Hepatocyte (in vitro differentiated cells): ENCODE measurements around the gene CCL4. TPM values are rescaled to one million over a fixed set of nuclear protein-coding genes. Genes with fewer than 3 reads are reported as not detected.

Source experiments
- DNase-seq: peaks from one replicate; pipeline ENCODE4 v3.0.0-alpha.2; 2016; ENCODE audit warnings: low spot score
- H2AFZ ChIP-seq: fragments of 200-600 bp; sonication (generic); 2 replicates; pipeline ENCODE4 v1.6.0; 2016; ENCODE audit warnings: antibody characterized with exemption, mild to moderate bottlenecking
- H3K27ac ChIP-seq: fragments of 200-600 bp; sonication (generic); 2 replicates; pipeline ENCODE4 v1.5.1; 2016; ENCODE audit warnings: mild to moderate bottlenecking
- H3K27me3 ChIP-seq: fragments of 200-600 bp; sonication (generic); 2 replicates; pipeline ENCODE4 v1.6.1; 2016
- H3K36me3 ChIP-seq: fragments of 200-600 bp; sonication (generic); replicated peaks from 2 replicates; pipeline ENCODE4 v1.5.1; 2016; ENCODE audit warnings: low read depth; ENCODE audit not compliant: insufficient read depth
- H3K4me1 ChIP-seq: fragments of 200-600 bp; sonication (generic); 2 replicates; pipeline ENCODE4 v1.5.1; 2016; ENCODE audit warnings: mild to moderate bottlenecking, moderate library complexity; ENCODE audit not compliant: insufficient read depth
- H3K4me2 ChIP-seq: fragments of 200-600 bp; sonication (generic); 2 replicates; pipeline ENCODE4 v1.6.0; 2016
- H3K4me3 ChIP-seq: fragments of 200-600 bp; sonication (generic); 2 replicates; pipeline ENCODE4 v1.5.1; 2016; ENCODE audit warnings: mild to moderate bottlenecking
- H3K79me2 ChIP-seq: fragments of 200-600 bp; sonication (generic); 2 replicates; pipeline ENCODE4 v1.6.0; 2017; ENCODE audit warnings: mild to moderate bottlenecking
- H3K9me2 ChIP-seq: fragments of 200-600 bp; sonication (generic); replicated peaks from 2 replicates; pipeline ENCODE4 v1.6.0; 2017; ENCODE audit warnings: mild to moderate bottlenecking; ENCODE audit not compliant: insufficient read depth
- H3K9me3 ChIP-seq: fragments of 200-600 bp; sonication (generic); 2 replicates; pipeline ENCODE4 v1.5.1; 2016; ENCODE audit warnings: low read depth, mild to moderate bottlenecking
- H4K20me1 ChIP-seq: fragments of 200-600 bp; sonication (generic); 2 replicates; pipeline ENCODE4 v1.6.0; 2016; ENCODE audit warnings: mild to moderate bottlenecking; ENCODE audit not compliant: insufficient read depth, poor library complexity, severe bottlenecking
- CTCF ChIP-seq: fragments of 200-600 bp; sonication (generic); IDR thresholded peaks from 2 replicates; pipeline ENCODE4 v1.5.1; 2016; ENCODE audit warnings: antibody characterized with exemption, mild to moderate bottlenecking; ENCODE audit not compliant: poor library complexity
- EZH2 ChIP-seq: fragments of 200-600 bp; sonication (generic); IDR thresholded peaks from 2 replicates; pipeline ENCODE4 v1.6.1; 2016; ENCODE audit warnings: antibody characterized with exemption, mild to moderate bottlenecking, borderline replicate concordance
- EZH2phosphoT487 ChIP-seq: fragments of 200-600 bp; sonication (generic); IDR thresholded peaks from one replicate; pipeline ENCODE4 v1.6.1; 2018; ENCODE audit warnings: antibody characterized with exemption, mild to moderate bottlenecking, low read depth, moderate library complexity; ENCODE audit not compliant: unreplicated experiment, severe bottlenecking
- WGBS: methylation state at CpG from one replicate; pipeline ENCODE4 v1.1.6; 2016; ENCODE audit warnings: low lambda C conversion rate; ENCODE audit errors: missing lambda C conversion rate; 5-methylcytosine and 5-hydroxymethylcytosine counted together
- polyA plus RNA-seq: library from polyadenylated mRNA; unstranded; fragments of >200 nt; fragmentation: Nextera tagmentation; extraction: Ambion mirVana; gene quantifications from 2 replicates; pipeline ENCODE4 v1.2.1, GENCODE V29; 2016
- total RNA-seq: library from RNA; depleted of rRNA; stranded (reverse); fragments of >200 nt; gene quantifications from 2 replicates; pipeline ENCODE4 v1.2.3, GENCODE V29; 2014

The CCL4 gene
- total and polyA plus RNA-seq, 2 experiments from 2014 or later = 5.8 to 21.1 TPM

GRCh38 chr17:36068524-36068923 is 35.1 kb upstream of the CCL4 start:
- Histone ChIP-seq H3K27me3 (no peaks in the 10 kb centered on the region), H3K4me1 (no peaks in the 10 kb centered on the region), H3K9me2 (no peaks in the 10 kb centered on the region), H3K9me3 (no peaks in the 10 kb centered on the region), H3K4me3 (no peak overlapping the region), H3K79me2 (no peaks in the 10 kb centered on the region), H2AFZ (no peak overlapping the region), H4K20me1 (no peaks in the 10 kb centered on the region), H3K27ac (no peak overlapping the region), H3K36me3 (no peaks in the 10 kb centered on the region), H3K4me2 (no peak overlapping the region)
- TF ChIP-seq CTCF (no peak), EZH2 (no peak), EZH2phosphoT487 (no peak)
- no peak for DNase-seq
- 84% methylated on average over 3 of the region's 3 CpGs for WGBS

- Histone ChIP-seq H3K9me3 (no peaks in the 10 kb centered on the region), H3K9me2 (no peaks in the 10 kb centered on the region), H3K27me3 (no peaks in the 10 kb centered on the region), H3K27ac (no peak overlapping the region), H3K36me3 (no peaks in the 10 kb centered on the region), H3K79me2 (no peaks in the 10 kb centered on the region), H3K4me3 (no peak overlapping the region), H2AFZ (no peak overlapping the region), H4K20me1 (no peaks in the 10 kb centered on the region), H3K4me1 (no peaks in the 10 kb centered on the region), H3K4me2 (no peak overlapping the region)
- no peak for DNase-seq
- no peak for TF ChIP-seq EZH2phosphoT487
- no peak for TF ChIP-seq EZH2
- TF ChIP-seq CTCF = no peak
Observed at GRCh38 chr17:36069136-36069535, 34.5 kb upstream of the CCL4 start.

DNA sequence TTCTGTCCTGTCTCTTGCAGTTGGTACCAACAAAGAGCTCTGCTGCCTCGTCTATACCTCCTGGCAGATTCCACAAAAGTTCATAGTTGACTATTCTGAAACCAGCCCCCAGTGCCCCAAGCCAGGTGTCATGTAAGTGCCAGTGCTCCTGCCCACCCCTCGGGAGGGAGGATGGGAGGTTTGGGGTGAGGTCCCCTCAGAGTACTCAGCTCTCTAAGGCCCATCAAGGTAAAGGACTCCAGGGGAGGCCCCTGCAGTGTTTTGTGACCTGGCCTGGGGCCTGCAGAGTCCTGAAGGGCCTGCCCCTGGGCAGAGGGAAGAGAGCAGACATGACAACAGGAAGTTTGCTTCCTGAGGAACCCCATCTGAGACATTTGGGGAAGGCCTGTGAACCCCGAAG is 33.2 kb upstream of the CCL4 start:
- H3K4me1 ChIP-seq = no peaks in the 10 kb centered on the region
- no peak overlapping the region for H2AFZ ChIP-seq
- H3K36me3 ChIP-seq = no peaks in the 10 kb centered on the region
- H4K20me1 ChIP-seq = no peaks in the 10 kb centered on the region
- H3K9me3 ChIP-seq = no peaks in the 10 kb centered on the region
- WGBS = 88% methylated on average over 3 of the region's 3 CpGs
- no peaks in the 10 kb centered on the region for H3K79me2 ChIP-seq
- DNase-seq = no peak
- H3K27ac ChIP-seq = no peak overlapping the region
- H3K4me2 ChIP-seq = no peak overlapping the region
- H3K4me3 ChIP-seq = no peak overlapping the region
- no peaks in the 10 kb centered on the region for H3K9me2 ChIP-seq
- no peaks in the 10 kb centered on the region for H3K27me3 ChIP-seq
- no peak for TF ChIP-seq EZH2
- no peak for TF ChIP-seq CTCF
- TF ChIP-seq EZH2phosphoT487 = no peak

GRCh38 chr17:36071751-36072150 is 31.9 kb upstream of the CCL4 start:
- Histone ChIP-seq H3K27ac (no peak overlapping the region), H3K4me2 (no peak overlapping the region), H3K27me3 (no peaks in the 10 kb centered on the region), H3K36me3 (no peaks in the 10 kb centered on the region), H3K79me2 (no peaks in the 10 kb centered on the region), H3K4me3 (no peak overlapping the region), H3K9me3 (no peaks in the 10 kb centered on the region), H4K20me1 (no peaks in the 10 kb centered on the region), H3K9me2 (no peaks in the 10 kb centered on the region), H3K4me1 (no peaks in the 10 kb centered on the region), H2AFZ (no peak overlapping the region)
- DNase-seq = no peak
- TF ChIP-seq CTCF (no peak), EZH2 (no peak), EZH2phosphoT487 (no peak)
- WGBS = 85% methylated on average over 2 of the region's 2 CpGs
